ENCODE results near the gene CHSY3.

CHSY3 gene

DNA sequence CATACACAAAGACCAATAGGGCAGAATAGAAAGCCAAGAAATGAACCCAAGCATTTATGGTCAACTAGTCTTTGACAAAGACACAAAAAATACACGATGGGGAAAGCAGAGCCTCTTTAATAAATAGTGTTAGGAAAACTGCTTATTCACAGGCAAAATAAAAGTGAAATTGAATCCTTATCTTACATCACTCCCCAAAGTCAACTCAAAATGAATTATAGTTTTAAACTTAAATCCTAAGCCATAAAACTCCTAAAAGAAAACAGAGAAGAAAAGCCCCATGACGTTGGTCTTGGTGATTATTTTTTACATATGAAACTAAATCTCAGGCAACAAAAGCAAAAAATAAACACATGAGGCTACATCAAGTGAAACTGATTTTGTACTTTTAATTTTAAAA lies 46.8 kb downstream of the CHSY3 start:
- no peak for DNase-seq

DNA sequence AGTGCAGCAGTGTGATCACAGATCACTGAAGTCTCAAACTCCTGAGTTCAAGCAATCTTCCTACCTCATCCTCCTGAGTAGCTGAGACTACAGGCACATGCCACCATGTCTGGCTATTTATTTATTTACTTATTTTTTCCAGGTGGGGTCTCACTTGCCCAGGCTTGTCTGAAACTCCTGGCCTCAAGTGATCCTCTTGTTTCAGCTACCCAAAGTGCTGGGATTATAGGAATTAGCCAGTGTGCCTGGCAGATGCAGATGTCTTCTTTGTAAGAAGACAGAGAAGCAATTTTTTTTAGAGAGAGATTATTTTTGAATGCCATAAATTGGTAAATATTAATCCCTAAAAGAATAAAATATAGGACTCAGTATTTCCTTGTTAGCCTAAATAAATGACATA lies 54.3 kb downstream of the CHSY3 start:
- no peak for DNase-seq

DNA sequence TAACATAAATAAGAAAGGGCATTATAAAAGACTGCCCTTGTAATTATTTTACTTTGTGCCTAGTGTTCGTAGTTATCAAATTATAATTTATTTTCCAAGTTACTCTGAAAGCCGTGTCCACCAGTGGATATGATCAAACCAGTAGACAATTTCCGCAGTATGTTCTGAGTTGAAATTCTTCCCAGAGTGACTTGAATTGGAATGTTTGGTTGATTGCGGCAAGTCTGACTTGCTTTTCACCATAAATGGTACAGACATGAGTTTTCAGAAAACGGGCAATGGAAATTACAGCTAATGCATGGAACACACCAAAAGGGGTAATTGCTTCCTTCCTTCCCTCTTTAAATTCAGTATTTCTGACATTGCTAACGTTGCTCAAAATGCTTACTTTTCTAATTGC lies 56.6 kb downstream of the CHSY3 start:
- no peak for DNase-seq

DNA sequence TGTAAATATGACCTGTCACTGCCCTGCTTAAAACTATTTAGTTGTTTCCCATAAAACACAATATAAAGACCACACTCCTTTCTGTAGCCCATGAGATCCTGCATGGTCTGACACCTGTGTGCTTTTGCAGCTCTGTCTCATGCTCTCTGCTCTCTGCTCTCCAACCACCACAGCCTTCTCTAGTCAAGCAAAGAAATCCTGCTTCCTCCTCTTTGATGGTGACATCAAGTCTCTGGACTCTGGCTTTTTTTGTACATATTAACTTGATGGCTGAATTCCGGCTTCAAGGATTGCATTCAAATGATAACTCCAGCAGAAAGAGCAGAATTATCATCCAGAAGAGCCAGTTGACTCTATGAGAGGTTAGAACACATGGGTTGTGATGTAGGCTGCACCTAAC lies 58.2 kb downstream of the CHSY3 start:
- DNase-seq: no peak

DNA sequence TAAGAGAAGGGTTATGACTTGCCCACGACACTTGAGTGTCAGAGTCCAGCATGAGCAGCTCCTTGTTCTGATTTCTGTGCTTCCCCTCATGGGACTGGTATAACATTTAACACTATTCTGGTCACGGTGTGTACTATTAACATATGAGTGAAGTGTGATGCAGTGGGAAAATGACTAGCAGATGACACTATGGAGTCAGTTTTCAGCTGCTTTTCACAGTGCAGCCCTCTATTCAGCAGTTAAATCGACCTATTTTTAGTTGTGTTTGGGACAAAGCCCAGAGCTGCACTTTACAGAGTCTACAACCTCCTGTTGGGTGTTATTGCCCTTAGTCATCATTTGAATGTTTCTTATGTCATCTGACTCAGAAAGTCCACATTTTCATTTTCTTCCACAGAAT lies 59.1 kb downstream of the CHSY3 start:
- DNase-seq: peak; percentile 31

DNA sequence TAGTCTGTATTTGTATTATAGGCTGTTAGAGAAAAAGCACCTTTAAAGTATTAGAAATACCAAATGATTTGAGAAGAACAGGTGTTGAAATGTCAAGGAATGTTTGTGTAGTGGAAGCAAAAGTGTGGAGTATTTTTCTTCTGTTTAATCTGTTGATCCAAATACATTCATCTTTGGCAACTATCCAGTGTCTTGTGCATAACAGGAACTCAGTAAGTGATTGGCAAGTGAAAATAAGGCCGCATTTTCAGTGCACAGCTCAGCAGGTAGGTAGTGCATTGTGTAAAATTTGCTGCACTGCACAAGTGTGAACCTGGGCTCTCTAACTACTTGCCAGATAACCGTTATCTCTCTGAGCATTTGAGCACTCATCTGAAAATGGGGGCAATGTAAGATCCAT lies 61.8 kb downstream of the CHSY3 start:
- DNase-seq: no peak

DNA sequence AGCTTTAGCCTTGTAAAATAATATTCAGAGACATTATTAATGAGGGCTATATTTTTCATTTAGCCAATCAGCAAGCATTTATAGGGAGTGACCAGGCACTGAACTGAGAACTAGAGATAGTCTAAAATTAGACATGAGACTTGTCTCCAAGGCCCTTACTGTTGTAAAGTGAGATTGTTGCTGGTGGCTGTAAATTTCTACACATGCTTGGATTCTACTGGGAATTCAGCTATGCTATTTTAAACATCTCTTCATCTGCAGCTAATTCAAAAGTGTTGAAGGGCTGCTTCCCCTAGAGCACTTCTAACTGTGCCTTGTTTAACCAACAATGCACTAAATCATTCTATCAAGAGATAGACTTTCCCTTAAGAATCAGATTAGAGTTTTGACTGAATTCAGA lies 67.4 kb downstream of the CHSY3 start:
- DNase-seq: no peak

DNA sequence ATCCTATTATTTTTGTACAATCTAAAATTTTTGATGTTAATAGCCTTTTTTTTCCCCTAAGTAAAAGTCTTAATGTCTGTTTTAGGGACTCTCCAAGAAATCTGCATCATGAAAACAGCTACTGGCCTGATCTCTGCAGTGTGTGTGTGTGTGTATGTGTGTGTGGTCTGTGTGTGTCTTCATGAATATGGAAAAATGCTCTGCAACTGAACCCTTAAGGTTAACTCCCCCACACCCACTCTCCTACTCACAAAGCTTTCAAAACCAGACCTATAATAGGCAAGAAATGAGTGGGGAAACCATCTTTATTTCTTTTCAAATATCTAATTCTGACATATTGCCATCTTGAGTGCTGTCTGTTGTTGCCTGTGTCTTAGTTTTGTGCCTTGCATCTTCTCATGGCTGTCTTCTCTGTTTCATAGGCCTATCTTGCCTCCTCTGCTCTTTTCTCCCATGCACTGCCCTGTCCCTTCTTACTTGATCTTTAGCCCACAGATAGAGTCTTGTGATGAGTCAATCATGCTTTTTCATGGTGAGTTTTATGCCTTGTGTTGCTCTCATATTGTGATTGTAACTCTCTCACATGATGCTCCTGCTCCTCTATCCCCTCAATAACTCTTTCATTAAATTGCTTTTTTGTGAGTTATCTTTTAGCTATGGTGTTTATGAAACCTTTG lies 68.3 kb downstream of the CHSY3 start:
- DNase-seq: peak; percentile 4

DNA sequence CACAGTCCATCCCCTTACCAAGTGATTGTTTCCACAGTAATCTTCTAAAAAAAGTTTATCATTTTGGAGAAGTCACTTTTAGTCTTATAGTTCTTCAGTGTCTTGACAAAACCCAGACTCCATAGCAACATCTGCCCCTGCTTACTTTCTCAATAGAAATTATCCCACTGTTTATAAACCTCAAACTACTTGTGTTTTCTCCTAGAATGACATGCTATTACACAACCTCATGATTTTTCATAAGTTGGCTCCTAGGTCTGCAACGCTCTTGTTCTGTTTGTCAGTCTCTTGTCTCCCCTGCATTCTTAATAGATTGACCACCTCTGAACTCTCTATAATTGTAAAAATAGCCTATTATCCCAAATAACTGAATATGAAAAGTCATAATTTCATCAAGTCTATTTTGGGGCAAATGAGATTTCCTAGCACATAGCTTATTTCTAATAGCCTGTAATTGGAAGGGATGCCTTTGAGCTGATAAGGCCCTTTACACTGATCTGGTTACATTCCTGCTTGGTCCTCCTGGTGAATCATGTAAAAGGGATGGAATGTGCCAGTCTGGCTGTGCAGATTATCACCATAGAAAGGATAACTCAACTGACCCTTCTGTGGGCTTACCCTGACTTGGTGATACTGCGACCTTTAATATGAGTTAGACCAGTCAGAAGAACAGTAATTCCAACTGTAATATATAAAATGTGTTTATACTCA lies 69.6 kb downstream of the CHSY3 start:
- DNase-seq: peak; percentile 80

DNA sequence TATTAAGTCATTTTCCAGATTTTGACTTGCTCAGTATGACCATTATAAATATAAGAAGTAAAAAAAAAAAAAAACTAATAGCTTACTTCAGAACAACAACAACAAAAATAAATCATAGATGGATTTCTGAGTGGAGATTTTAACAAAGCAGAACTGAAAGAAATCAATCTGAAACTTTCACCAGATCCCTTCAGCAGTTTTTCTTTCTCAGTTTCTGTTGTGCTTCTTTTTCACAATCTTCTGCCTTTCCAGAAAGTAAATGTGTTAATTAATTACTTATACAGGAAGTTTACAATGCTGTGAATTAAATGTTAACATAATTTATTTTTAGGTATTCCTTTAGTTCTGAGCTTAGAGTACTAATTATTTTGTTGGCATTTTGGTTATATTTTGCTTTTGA lies 73.5 kb downstream of the CHSY3 start:
- DNase-seq: no peak

DNA sequence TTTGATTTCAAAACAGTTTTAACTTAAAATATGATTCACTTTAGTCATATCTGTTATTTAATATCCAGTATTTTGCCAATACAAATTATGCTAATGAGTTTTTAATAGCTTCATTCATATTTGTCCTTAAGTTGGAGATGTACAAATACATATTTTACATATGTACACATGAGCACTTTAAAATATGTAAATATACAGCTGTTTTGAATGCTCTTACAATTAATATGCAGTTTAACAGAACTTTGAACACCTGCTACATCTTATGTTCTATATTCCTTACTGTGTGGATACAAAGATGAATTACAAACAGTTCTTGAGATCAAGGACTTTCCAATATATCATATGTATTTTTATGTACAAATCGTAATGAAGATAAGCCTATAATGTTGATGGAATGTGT lies 74.0 kb downstream of the CHSY3 start:
- no peak for DNase-seq

DNA sequence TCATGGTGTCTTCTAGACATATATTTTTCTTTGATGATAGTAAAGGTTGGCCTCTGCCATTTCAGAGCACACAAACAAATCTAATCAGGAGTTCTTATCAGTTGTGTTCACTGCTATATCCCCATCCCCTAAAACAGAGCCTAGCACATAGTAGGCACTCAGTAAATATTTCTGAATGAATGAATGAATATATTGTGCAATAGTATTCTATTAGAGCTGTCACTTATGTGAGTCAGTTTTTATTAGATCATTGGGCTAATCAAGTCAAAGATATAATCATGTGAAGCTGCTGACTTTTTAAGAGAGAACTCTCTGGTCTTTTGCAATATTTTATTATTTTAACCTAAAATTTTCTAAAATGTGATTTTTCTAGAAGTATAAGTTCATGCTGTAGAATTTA lies 84.2 kb downstream of the CHSY3 start:
- no peak for DNase-seq

DNA sequence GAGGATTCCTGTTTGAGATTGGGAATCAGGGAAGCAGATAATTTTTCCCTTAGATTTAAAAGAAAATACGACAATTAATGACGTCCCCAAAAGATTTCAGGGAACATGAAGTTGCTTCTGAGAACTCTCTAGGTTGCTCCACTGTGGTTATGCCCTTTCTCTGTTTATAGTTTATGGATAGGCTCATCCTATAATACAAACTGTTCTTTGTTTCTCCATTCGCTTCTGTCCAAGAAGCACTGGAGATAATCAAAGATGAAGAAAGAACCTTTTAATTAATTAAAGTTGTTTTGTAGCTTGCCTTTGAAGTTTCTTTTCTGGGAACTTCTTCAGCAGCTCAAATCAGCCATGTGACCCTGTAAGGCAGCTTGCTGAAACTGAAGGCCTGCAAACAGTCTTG lies 87.5 kb downstream of the CHSY3 start:
- DNase-seq: no peak

DNA sequence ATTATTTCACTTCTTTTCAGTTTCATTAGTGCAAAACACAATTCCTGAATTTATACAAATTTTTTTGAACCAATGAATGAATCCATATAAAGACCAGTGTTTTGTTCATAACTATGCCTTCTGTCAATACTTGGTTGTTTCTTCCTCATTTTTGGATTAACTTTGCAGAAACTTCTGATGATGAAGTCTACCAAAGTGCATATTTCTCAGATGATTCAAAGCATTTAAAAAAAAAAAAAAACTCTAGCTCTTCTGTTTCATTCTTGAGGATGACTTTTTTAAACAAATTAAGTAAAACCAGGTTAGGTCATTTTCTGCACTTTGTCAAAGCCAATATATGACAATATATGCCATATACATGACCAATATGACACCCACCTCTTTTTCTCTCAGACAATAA lies 92.6 kb downstream of the CHSY3 start:
- DNase-seq: no peak

DNA sequence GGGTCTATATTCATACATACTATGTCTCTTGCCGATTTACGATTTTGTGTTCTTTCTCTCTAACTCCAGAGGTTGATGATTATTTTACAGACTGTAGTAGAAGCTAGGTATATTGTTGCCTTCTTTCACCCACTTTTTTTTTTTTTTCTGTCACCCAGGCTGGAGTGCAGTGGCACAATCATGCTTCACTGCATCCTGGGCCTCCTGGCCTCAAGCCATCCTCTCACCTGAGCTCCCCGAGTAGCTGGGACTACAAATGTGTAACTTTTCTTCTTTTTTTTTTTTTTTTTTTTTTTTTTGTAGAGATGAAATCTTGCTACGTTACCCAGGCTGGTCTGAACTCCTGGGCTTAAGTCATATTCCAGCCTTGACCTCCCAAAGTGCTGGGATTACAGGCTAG lies 96.2 kb downstream of the CHSY3 start:
- no peak for DNase-seq

DNA sequence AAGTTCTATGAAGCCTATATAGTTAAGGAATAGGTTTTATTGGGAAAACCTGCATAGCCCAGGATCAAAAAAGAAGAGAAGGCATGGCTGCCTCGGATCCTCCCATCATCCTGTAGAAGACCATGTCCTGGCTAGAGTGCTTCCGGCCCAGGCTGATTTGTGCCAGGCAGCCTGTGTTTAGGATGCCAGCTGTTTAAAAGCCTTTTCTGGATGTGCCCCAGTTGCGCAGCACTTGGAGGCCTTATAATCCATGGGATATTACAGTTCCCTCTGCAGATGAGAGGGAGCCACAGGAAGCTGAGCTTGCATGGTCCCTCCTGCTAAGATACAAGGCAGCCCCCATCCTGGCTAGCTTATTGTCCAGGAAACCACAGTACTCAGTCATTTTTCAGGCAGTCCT lies 97.9 kb downstream of the CHSY3 start:
- DNase-seq: no peak

DNA sequence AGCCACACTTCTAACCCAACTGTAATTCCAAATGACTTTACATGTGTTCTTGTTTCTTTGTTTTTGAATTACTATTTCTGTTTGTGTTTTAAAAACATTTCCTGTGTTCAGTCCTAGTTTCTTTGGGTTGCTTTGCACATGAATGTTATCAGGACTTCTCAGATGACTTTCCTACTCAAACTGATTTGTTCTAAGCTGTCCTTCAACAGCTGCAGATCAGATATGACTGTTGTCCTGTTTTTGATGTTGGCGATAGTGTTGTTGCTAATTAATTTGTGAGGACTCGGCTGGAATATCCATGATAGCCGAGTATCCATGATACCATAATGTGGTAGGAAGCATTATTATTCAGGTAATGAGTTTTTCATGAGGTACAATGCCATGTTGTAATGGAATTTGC lies 98.6 kb downstream of the CHSY3 start:
- no peak for DNase-seq

DNA sequence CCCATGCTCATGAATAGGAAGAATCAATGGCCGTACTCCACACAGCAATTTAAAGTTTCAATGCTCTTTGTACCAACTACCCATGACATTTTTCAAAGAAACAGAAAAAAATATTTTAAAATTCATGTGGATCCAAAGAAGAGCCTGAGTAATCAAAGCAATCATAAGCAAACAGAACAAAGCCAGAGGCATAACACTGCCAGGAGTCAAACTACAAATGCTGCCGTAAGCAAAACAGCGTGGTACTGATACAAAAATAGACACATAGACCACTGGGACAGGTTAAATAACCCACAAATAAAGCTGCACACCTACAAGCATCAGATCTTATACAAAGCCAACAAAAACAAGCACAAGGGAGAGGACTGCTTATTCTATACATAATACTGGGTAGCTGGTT lies 107.7 kb downstream of the CHSY3 start:
- DNase-seq: no peak

DNA sequence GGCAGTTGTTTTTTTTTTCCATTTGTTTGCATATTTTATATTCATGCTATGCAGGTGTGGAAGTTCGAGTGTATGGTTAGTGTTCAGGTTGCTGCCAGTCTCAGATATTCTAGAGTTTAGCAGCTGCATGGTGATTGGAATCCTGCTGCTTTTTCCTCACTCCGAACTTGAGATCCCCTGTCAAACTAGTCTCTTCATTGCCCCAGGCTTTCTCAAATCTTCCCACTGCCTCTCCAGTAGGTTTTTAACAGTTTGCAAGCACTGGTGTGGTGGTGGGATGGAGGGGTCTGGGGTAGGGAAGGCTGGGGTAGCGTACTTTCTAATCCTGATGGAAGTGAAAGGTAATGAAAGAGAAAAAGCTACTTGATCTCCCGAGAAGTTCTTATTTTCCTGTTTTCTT lies 112.9 kb downstream of the CHSY3 start:
- no peak for DNase-seq

DNA sequence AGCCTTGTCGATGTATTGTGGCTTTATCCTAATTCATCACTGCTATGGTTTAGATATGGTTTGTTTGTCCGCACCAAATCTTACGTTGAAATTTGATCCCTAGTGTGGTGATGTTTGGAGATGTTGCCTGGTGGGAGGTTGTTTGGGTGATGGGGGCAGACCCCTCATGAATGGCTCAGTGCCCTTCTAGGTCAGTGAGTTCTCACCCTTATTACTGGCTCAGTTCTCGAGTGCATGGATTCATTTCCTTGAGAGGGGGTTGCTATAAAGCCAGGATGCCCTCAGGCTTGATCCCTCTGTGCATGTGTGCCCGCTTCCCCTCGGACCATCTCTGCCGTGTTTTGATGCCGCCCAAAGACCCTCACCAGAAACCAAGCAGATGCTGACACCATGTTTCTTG lies 114.4 kb downstream of the CHSY3 start:
- no peak for DNase-seq

DNA sequence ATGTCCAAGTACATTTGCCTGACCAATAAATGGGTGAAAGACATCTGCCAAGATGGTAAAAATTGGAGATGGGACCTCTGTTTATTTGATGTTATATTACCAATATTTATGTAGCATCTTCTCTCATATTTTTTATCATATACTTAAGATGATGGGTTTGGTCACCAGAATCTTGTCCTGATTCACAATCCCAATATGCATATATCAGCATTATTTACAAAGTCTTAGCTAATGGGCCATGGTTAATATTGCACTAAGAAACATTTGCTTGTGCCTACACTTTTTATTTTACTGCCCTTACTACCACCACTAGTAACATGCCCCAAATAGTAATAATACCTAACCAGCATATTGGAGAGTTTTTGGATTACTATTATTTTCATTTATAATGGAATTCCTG lies 116.7 kb downstream of the CHSY3 start:
- DNase-seq: no peak

DNA sequence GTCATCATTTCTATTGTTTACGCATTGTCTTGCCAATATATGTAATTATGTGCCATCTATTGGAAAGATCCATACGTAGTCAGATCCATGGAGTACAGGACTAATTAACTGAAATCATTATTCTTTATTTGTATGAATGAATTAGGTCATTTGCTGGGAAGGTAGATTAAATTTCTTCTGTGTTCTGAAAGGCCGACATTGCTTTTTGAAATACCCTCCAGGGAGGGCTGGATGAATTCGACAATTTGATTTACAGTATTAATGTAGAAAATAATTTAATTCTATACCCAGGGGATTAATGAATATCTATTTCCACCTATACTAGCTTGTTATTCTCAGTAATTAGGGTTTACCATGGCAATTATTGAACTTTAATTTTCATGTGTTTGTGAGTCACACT lies 117.6 kb downstream of the CHSY3 start:
- no peak for DNase-seq

DNA sequence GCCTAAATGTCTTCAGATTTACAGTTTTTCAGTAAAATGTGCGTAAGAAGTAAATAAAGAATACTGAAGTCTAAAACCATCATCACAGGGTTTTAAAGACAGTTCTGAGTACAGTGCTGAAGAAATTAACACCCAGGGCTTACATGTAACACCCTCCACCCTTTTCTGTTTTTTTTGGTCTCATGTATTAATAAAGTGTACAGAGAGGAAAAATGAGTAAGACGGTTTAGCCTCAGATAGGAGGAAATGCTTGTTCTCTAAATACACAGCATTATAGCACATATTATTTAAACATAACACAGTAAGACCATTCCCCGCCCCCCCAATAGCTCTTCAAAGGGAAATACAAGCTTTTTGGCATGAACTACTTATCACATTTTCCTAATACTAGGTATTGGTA lies 119.3 kb downstream of the CHSY3 start:
- no peak for DNase-seq

DNA sequence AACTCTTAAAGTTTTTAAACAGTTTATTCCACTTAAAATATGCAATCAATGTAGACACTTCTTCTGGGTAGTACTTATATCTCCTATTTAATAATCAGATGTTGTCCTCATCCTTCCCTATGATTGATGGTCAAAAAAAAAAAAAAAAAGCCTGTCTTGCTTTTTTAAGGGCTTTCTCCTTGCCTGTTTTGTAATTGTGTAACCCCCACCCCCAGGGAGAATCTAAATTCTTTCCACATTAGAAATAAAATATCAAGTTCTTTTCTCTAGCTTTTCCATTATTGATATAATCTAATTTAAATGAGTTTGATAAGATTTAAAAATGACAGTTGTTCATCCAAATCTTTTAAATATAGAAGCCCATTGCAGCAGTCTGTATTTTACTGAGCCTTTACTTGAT lies 119.7 kb downstream of the CHSY3 start:
- DNase-seq: no peak

DNA sequence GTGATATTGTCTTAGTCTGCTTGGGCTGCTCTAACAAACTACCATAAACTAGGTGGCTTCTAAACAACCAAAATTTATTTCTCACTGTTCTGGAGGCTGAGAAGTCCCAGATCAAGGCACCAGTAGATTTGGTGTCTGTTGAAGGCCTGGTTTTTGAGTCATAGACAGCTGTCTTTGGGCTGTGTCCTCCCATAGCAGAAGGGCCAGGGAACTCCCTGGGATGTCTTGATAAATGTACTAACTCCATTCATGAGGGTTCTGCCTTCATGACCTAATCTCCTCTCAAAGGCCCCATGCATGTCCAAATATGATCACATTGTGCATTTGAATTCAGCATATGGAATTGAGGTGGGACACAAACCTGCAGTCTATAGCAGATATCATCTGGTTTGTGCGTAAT lies 121.2 kb downstream of the CHSY3 start:
- DNase-seq: no peak
